ENCODE measurements around the gene THADA. TPM values are rescaled to one million over a fixed set of nuclear protein-coding genes. Genes with fewer than 3 reads are reported as not detected.

Gene THADA
- polyA plus RNA-seq, 4 donors: 6.3 to 13.5 (median 12.7) TPM

DNA sequence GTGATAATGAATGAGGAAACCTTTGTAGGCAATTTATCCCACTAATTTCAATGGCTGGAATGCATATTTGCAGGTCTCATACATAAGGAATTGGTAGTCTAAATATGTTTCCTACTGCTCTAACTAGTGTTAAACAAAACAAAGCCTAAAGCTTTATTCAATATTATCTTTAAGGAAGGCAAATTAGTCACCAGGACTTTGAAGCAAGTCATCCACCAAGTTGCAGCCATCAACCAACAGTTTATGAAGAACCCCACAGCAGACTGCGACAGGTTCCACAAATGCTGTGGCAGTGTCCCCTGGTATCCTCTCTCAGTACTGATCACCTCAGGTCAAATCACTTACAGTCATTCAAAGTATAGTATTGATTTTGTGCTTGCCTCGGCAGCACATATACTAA lies 187.9 kb downstream of the THADA start:
- FAIRE-seq: no peak

GRCh38 chr2:43406651-43407279 lies 189.1 kb downstream of the THADA start:
- H3K4me1 ChIP-seq (ENCODE audit: control insufficient read depth in 3 of 3, insufficient read depth in 2 of 3, low read depth in 1 of 3, low read length in 2 of 3): no peaks in the 10 kb centered on the region
- H3K4me3 ChIP-seq (ENCODE audit: low read depth in 1 of 3, low read length in 3 of 3): no peak overlapping the region
- no peak overlapping the region for H3K27ac ChIP-seq (ENCODE audit: low read depth in 1 of 3, low read length in 2 of 3)
- H3K27me3 ChIP-seq (ENCODE audit: control insufficient read depth in 3 of 3, insufficient read depth in 3 of 3, low read length in 3 of 3): no peaks in the 10 kb centered on the region
- no peaks in the 10 kb centered on the region for H3K9me3 ChIP-seq (ENCODE audit: control insufficient read depth in 2 of 2, insufficient read depth in 1 of 2, low read depth in 1 of 2, low read length in 1 of 2)
- DNase-seq: no peak
- FAIRE-seq: no peak
- 74 to 89% (median 87%) methylated on average over 6 of the region's 6 CpGs for WGBS, 3 donors
- no peaks in the 10 kb centered on the region for H3K36me3 ChIP-seq (ENCODE audit: control insufficient read depth in 3 of 3, insufficient read depth in 2 of 3, low read depth in 1 of 3, low read length in 3 of 3)

More for the DNA sequence above, 187.9 kb downstream of the THADA start:
- no peak for DNase-seq
- H3K27me3 ChIP-seq (ENCODE audit: control insufficient read depth in 3 of 3, insufficient read depth in 3 of 3, low read length in 3 of 3): no peaks in the 10 kb centered on the region
- H3K27ac ChIP-seq (ENCODE audit: low read depth in 1 of 3, low read length in 2 of 3): peak overlapping the region in 1 of 3 donors; percentile 45
- no peaks in the 10 kb centered on the region for H3K9me3 ChIP-seq (ENCODE audit: control insufficient read depth in 2 of 2, insufficient read depth in 1 of 2, low read depth in 1 of 2, low read length in 1 of 2)
- H3K4me3 ChIP-seq (ENCODE audit: low read depth in 1 of 3, low read length in 3 of 3): no peak overlapping the region
- H3K4me1 ChIP-seq (ENCODE audit: control insufficient read depth in 3 of 3, insufficient read depth in 2 of 3, low read depth in 1 of 3, low read length in 2 of 3): no peaks in the 10 kb centered on the region
- no peaks in the 10 kb centered on the region for H3K36me3 ChIP-seq (ENCODE audit: control insufficient read depth in 3 of 3, insufficient read depth in 2 of 3, low read depth in 1 of 3, low read length in 3 of 3)
- WGBS, 3 donors: 79 to 87% (median 85%) methylated on average over 2 of the region's 2 CpGs

DNA sequence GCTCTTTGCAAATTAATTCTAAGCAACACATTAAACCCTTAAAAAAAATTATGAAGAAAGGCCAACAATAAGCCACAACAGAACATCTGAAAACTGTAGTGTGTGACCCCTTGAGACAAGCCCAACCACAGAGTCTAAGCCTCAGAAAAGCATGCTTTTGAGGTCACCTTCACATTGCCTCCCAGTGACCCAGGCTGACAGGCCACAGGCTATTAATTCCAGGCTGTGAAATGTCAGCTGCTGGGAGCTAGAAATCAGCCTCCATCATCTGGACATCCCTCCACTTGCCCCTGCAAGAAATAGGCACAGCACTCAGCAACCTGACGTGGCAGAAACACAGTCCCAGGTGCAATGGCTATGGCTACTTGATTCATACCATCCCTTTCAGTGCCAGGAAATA lies 190.0 kb downstream of the THADA start:
- Histone ChIP-seq H3K4me1 (ENCODE audit: control insufficient read depth in 3 of 3, insufficient read depth in 2 of 3, low read depth in 1 of 3, low read length in 2 of 3) (no peaks in the 10 kb centered on the region), H3K4me3 (ENCODE audit: low read depth in 1 of 3, low read length in 3 of 3) (no peak overlapping the region), H3K36me3 (ENCODE audit: control insufficient read depth in 3 of 3, insufficient read depth in 2 of 3, low read depth in 1 of 3, low read length in 3 of 3) (no peaks in the 10 kb centered on the region), H3K9me3 (ENCODE audit: control insufficient read depth in 2 of 2, insufficient read depth in 1 of 2, low read depth in 1 of 2, low read length in 1 of 2) (no peaks in the 10 kb centered on the region), H3K27me3 (ENCODE audit: control insufficient read depth in 3 of 3, insufficient read depth in 3 of 3, low read length in 3 of 3) (no peaks in the 10 kb centered on the region), H3K27ac (ENCODE audit: low read depth in 1 of 3, low read length in 2 of 3) (no peak overlapping the region)
- FAIRE-seq (no peak), DNase-seq (no peak)
- 69 to 93% (median 90%) methylated on average over 1 of the region's 1 CpG for WGBS, 3 donors

GRCh38 chr2:43402452-43402937 lies 193.3 kb downstream of the THADA start:
- Histone ChIP-seq H3K27ac (ENCODE audit: low read depth in 1 of 3, low read length in 2 of 3) (peak overlapping the region in 1 of 3 donors; percentile 17), H3K4me1 (ENCODE audit: control insufficient read depth in 3 of 3, insufficient read depth in 2 of 3, low read depth in 1 of 3, low read length in 2 of 3) (peaks cover 0 to 17% (median 3%) of the 10 kb centered on the region in 3 donors), H3K27me3 (ENCODE audit: control insufficient read depth in 3 of 3, insufficient read depth in 3 of 3, low read length in 3 of 3) (no peaks in the 10 kb centered on the region), H3K9me3 (ENCODE audit: control insufficient read depth in 2 of 2, insufficient read depth in 1 of 2, low read depth in 1 of 2, low read length in 1 of 2) (no peaks in the 10 kb centered on the region), H3K4me3 (ENCODE audit: low read depth in 1 of 3, low read length in 3 of 3) (no peak overlapping the region), H3K36me3 (ENCODE audit: control insufficient read depth in 3 of 3, insufficient read depth in 2 of 3, low read depth in 1 of 3, low read length in 3 of 3) (no peaks in the 10 kb centered on the region)
- no peak for DNase-seq
- no peak for FAIRE-seq
- 89 to 97% (median 90%) methylated on average over 4 of the region's 4 CpGs for WGBS, 3 donors

DNA sequence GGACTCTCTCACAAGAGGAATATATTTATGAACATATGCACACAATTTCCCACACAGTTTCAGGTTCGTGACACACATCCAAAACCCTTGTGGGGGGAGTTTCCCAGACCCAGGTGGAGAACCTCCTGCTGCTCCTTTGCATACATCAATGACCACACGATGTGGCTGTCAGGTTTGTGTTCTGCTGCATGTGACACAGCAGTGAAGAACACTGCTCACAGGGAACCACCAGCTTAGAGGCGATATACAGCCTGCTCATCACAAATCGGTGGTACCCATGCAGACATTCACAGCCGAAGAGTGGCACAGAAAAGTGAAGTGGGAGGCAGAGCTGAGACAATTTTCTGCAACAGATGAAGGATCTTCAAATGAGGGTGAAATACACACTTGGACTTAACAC lies 193.8 kb downstream of the THADA start:
- no peaks in the 10 kb centered on the region for H3K9me3 ChIP-seq (ENCODE audit: control insufficient read depth in 2 of 2, insufficient read depth in 1 of 2, low read depth in 1 of 2, low read length in 1 of 2)
- H3K36me3 ChIP-seq (ENCODE audit: control insufficient read depth in 3 of 3, insufficient read depth in 2 of 3, low read depth in 1 of 3, low read length in 3 of 3): no peaks in the 10 kb centered on the region
- peak overlapping the region in 1 of 3 donors; percentile 33 for H3K27ac ChIP-seq (ENCODE audit: low read depth in 1 of 3, low read length in 2 of 3)
- no peak for DNase-seq
- H3K4me3 ChIP-seq (ENCODE audit: low read depth in 1 of 3, low read length in 3 of 3): no peak overlapping the region
- no peaks in the 10 kb centered on the region for H3K27me3 ChIP-seq (ENCODE audit: control insufficient read depth in 3 of 3, insufficient read depth in 3 of 3, low read length in 3 of 3)
- H3K4me1 ChIP-seq (ENCODE audit: control insufficient read depth in 3 of 3, insufficient read depth in 2 of 3, low read depth in 1 of 3, low read length in 2 of 3): peaks cover 0 to 20% (median 5%) of the 10 kb centered on the region in 3 donors
- no peak for FAIRE-seq
- whole genome bisulfite sequencing, 3 donors: 68 to 79% (median 78%) methylated on average over 5 of the region's 5 CpGs

- Histone ChIP-seq H3K4me1 (ENCODE audit: control insufficient read depth in 3 of 3, insufficient read depth in 2 of 3, low read depth in 1 of 3, low read length in 2 of 3) (peaks cover 0 to 22% (median 6%) of the 10 kb centered on the region in 3 donors), H3K27ac (ENCODE audit: low read depth in 1 of 3, low read length in 2 of 3) (peak overlapping the region in 1 of 3 donors; percentile 57), H3K27me3 (ENCODE audit: control insufficient read depth in 3 of 3, insufficient read depth in 3 of 3, low read length in 3 of 3) (no peaks in the 10 kb centered on the region), H3K36me3 (ENCODE audit: control insufficient read depth in 3 of 3, insufficient read depth in 2 of 3, low read depth in 1 of 3, low read length in 3 of 3) (peaks cover 0 to 10% (median 0%) of the 10 kb centered on the region in 3 donors), H3K9me3 (ENCODE audit: control insufficient read depth in 2 of 2, insufficient read depth in 1 of 2, low read depth in 1 of 2, low read length in 1 of 2) (no peaks in the 10 kb centered on the region), H3K4me3 (ENCODE audit: low read depth in 1 of 3, low read length in 3 of 3) (no peak overlapping the region)
- WGBS, 3 donors: 93 to 98% (median 96%) methylated on average over 3 of the region's 3 CpGs
- DNase-seq: no peak
- no peak for FAIRE-seq
Measured at GRCh38 chr2:43400508-43400907, 195.3 kb downstream of the THADA start.

DNA sequence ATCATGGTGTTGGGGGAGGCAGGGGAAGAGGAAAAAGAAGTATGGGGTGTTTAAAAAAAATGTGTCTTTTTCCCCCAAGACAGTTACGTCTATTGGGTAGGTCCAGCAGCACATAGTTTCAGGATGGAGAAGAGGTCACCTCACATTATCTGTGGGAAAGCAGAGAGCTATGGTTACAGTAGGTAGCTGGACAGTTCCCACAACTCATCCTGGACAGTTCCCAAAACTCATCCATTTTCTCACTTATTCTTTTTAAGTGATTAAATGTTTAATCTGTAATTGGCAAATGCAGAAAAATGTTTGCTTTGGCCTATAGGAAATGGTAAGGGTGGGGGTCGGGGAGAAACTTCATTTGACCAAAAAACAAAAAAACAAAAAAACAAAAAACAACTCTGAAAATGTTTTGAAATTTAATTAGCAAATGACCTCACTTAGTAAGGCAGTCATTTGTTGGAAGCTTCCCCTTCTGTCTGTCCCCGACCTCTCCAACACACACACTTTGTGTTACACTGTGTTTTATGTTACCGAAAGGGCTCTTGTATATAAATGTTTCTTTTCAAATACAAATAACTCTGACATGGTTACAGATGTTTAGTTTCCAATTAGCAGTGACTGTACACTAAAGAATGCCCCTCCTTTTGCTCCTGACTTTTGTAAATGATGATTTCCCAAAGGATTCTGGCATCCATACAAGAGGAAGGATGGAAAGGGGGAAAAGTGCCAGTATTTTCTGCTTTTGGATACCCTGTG lies 196.1 kb downstream of the THADA start:
- Histone ChIP-seq H3K4me3 (ENCODE audit: low read depth in 1 of 3, low read length in 3 of 3) (no peak overlapping the region), H3K27ac (ENCODE audit: low read depth in 1 of 3, low read length in 2 of 3) (peak overlapping the region in 2 of 3 donors; percentile 64 to 81), H3K4me1 (ENCODE audit: control insufficient read depth in 3 of 3, insufficient read depth in 2 of 3, low read depth in 1 of 3, low read length in 2 of 3) (peaks cover 0 to 22% (median 6%) of the 10 kb centered on the region in 3 donors), H3K27me3 (ENCODE audit: control insufficient read depth in 3 of 3, insufficient read depth in 3 of 3, low read length in 3 of 3) (no peaks in the 10 kb centered on the region), H3K9me3 (ENCODE audit: control insufficient read depth in 2 of 2, insufficient read depth in 1 of 2, low read depth in 1 of 2, low read length in 1 of 2) (no peaks in the 10 kb centered on the region), H3K36me3 (ENCODE audit: control insufficient read depth in 3 of 3, insufficient read depth in 2 of 3, low read depth in 1 of 3, low read length in 3 of 3) (peaks cover 0 to 10% (median 0%) of the 10 kb centered on the region in 3 donors)
- 64 to 95% (median 69%) methylated on average over 4 of the region's 4 CpGs for WGBS, 3 donors
- FAIRE-seq (no peak), DNase-seq (no peak)

DNA sequence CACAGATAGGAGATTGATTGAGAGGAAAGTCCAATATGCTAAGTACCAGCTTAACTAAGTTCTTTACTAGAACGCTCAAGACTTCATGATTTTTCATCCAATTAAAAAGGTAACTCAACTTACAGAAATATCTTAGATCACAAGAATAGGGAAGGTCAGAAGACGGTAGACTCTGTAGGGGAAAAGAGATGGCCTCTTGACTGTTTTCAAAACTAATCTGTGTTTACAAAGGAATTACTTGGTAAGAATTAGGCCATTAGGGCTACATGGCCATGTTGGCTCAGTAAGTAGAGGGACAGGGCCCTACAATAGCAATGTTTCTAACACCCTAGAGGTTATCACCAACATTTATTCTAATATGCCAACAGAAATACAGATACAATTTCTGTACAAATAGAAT lies 196.7 kb downstream of the THADA start:
- no peak for DNase-seq
- Histone ChIP-seq H3K4me1 (ENCODE audit: control insufficient read depth in 3 of 3, insufficient read depth in 2 of 3, low read depth in 1 of 3, low read length in 2 of 3) (peaks cover 0 to 22% (median 6%) of the 10 kb centered on the region in 3 donors), H3K27ac (ENCODE audit: low read depth in 1 of 3, low read length in 2 of 3) (peak overlapping the region in 2 of 3 donors; percentile 64 to 81), H3K36me3 (ENCODE audit: control insufficient read depth in 3 of 3, insufficient read depth in 2 of 3, low read depth in 1 of 3, low read length in 3 of 3) (peaks cover 0 to 10% (median 0%) of the 10 kb centered on the region in 3 donors), H3K9me3 (ENCODE audit: control insufficient read depth in 2 of 2, insufficient read depth in 1 of 2, low read depth in 1 of 2, low read length in 1 of 2) (no peaks in the 10 kb centered on the region), H3K27me3 (ENCODE audit: control insufficient read depth in 3 of 3, insufficient read depth in 3 of 3, low read length in 3 of 3) (no peaks in the 10 kb centered on the region), H3K4me3 (ENCODE audit: low read depth in 1 of 3, low read length in 3 of 3) (no peak overlapping the region)
- WGBS, 3 donors: 74 to 86% (median 80%) methylated on average over 2 of the region's 2 CpGs
- FAIRE-seq: no peak

All from small intestine (tissue), 7 donors.